Gastrocnemius medialis (tissue), 4 donors: ENCODE results near the gene RAPGEF1.

Experiments used
- POLR2A ChIP-seq, 2 donors: fragments of 450-650 bp; IDR thresholded peaks; one replicate each; pipeline ENCODE4 v1.6.1; 2017; ENCODE audit warnings: antibody characterized with exemption in 2 of 2, mild to moderate bottlenecking in 2 of 2, moderate library complexity in 2 of 2
- TF ChIP-seq, protein P1 (sequence below), 5 experiments: fragments of 450-650 bp in 3 of 5; fragments of 200-600 bp in 2 of 5; sonication (generic) in 2 of 5; IDR thresholded peaks in 4 of 5; conservative IDR thresholded peaks in 1 of 5; 1 replicate in 4 of 5; 2 replicates in 1 of 5; pipeline ENCODE4 v1.5.1; 2016 to 2019; ENCODE audit warnings: antibody characterized with exemption in 5 of 5, mild to moderate bottlenecking in 3 of 5, moderate library complexity in 3 of 5

DNA sequence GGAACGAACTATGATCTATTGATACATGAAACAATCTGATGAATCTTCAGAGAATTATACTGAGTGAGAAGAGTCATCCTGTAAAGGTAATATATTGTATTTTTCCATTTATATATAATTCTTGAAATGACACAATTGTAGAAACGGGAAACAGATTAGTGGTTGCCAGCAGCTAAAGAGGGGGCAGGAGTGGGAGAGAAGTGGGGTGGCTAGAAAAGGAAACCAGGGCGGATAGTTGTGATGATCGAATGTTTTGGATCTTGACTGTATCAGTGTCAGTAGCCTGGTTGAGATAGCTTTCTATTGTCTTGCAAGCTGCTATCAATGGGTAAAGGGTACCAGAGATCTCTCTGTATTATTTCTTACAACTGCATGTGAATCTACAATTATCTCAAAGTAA, 17.7 kb upstream of the RAPGEF1 start:
- TF ChIP-seq POLR2A (IDR thresholded peaks at IDR 0.05), result no peak
- TF ChIP-seq, protein P1, sequence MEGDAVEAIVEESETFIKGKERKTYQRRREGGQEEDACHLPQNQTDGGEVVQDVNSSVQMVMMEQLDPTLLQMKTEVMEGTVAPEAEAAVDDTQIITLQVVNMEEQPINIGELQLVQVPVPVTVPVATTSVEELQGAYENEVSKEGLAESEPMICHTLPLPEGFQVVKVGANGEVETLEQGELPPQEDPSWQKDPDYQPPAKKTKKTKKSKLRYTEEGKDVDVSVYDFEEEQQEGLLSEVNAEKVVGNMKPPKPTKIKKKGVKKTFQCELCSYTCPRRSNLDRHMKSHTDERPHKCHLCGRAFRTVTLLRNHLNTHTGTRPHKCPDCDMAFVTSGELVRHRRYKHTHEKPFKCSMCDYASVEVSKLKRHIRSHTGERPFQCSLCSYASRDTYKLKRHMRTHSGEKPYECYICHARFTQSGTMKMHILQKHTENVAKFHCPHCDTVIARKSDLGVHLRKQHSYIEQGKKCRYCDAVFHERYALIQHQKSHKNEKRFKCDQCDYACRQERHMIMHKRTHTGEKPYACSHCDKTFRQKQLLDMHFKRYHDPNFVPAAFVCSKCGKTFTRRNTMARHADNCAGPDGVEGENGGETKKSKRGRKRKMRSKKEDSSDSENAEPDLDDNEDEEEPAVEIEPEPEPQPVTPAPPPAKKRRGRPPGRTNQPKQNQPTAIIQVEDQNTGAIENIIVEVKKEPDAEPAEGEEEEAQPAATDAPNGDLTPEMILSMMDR (IDR thresholded peaks at IDR 0.05 in 4 of 5, conservative IDR thresholded peaks at IDR 0.05 in 1 of 5), result no peak
